HFF-Myc (cell line): ENCODE data around the gene FUNDC2.

ENCODE experiments used
- DNase-seq: peaks from one replicate; pipeline ENCODE4 v3.0.0-alpha.2; 2011; ENCODE audit warnings: low read depth; ENCODE audit errors: extremely low read depth
- H3K4me3 ChIP-seq: replicated peaks from 2 replicates; pipeline ENCODE4 v1.5.1; 2011; ENCODE audit warnings: low read depth, mild to moderate bottlenecking, control low read depth, low read length
- CTCF ChIP-seq: IDR thresholded peaks from 2 replicates; pipeline ENCODE4 v1.5.1; 2012; ENCODE audit warnings: mild to moderate bottlenecking, low read depth, low read length, control low read depth; ENCODE audit errors: missing control alignments

The FUNDC2 gene

GRCh38 chrX:155026420-155026726 lies 271 bp upstream of the FUNDC2 start:
- DNase-seq: no peak
- no peak for TF ChIP-seq CTCF
- H3K4me3 ChIP-seq: peak overlapping the region; percentile 57

GRCh38 chrX:155027509-155028066 lies 944 bp downstream of the FUNDC2 start:
- DNase-seq: no peak
- TF ChIP-seq CTCF: no peak
- peak overlapping the region; percentile 57 for H3K4me3 ChIP-seq

GRCh38 chrX:155028129-155028528 lies 1.5 kb downstream of the FUNDC2 start:
- DNase-seq: no peak
- H3K4me3 ChIP-seq: peak overlapping the region; percentile 57
- no peak for TF ChIP-seq CTCF

GRCh38 chrX:155028877-155029291 lies 2.2 kb downstream of the FUNDC2 start:
- no peak for TF ChIP-seq CTCF
- DNase-seq: no peak
- H3K4me3 ChIP-seq: no peak overlapping the region

- H3K4me3 ChIP-seq: no peak overlapping the region
- no peak for DNase-seq
- TF ChIP-seq CTCF: no peak
Observed at GRCh38 chrX:155031657-155032056, 5.0 kb downstream of the FUNDC2 start.

GRCh38 chrX:155035688-155036087 lies 9.0 kb downstream of the FUNDC2 start:
- TF ChIP-seq CTCF: no peak
- no peak for DNase-seq

GRCh38 chrX:155046129-155046810 lies 19.6 kb downstream of the FUNDC2 start:
- no peak for TF ChIP-seq CTCF
- no peak overlapping the region for H3K4me3 ChIP-seq
- DNase-seq: no peak

More at GRCh38 chrX:155035688-155036087, 9.0 kb downstream of the FUNDC2 start:
- no peak overlapping the region for H3K4me3 ChIP-seq
